SK-N-SH (cell line): ENCODE results near the gene CPN1. TPM values are rescaled to one million over a fixed set of nuclear protein-coding genes. Genes with fewer than 3 reads are reported as not detected.

Experiments
- CTCF ChIA-PET: fragments of 300-600, 350-600 bp; formaldehyde crosslinking; extraction: SDS; loops from one replicate; lab custom pipeline; 2021; lab: Yijun Ruan, JAX
- POLR2A ChIA-PET: fragments of 350-600 bp; sonication (Branson Sonifier 250); formaldehyde crosslinking; extraction: SDS; loops from one replicate; lab custom pipeline; 2020; ENCODE audit warnings: antibody characterized with exemption, inconsistent platforms; lab: Yijun Ruan, JAX
- DNase-seq: peaks from one replicate; pipeline ENCODE4 v3.0.0; 2012
- H2AFZ ChIP-seq: fragments of 200-600 bp; sonication (generic); 2 replicates; pipeline ENCODE4 v1.8.1; 2016; ENCODE audit warnings: antibody characterized with exemption, mild to moderate bottlenecking, low read depth
- H3F3A ChIP-seq: fragments of 200-600 bp; sonication (generic); replicated peaks from 2 replicates; pipeline ENCODE3; 2016; ENCODE audit warnings: antibody characterized with exemption, mild to moderate bottlenecking; ENCODE audit not compliant: insufficient read depth
- H3K27ac ChIP-seq, 2 experiments: fragments of 200-500 bp in 1 of 2; fragments of 200-600 bp in 1 of 2; sonication (Bioruptor generic) in 1 of 2; sonication (generic), shearing (Covaris generic) in 1 of 2; 2 replicates each; pipeline versions ENCODE4 v1.5.1 to v1.6.1; 2014 to 2016; ENCODE audit warnings: low read depth in 2 of 2, inconsistent platforms in 1 of 2, low read length in 1 of 2, mild to moderate bottlenecking in 1 of 2, mixed read lengths in 1 of 2
- H3K27me3 ChIP-seq: fragments of 200-600 bp; sonication (generic), shearing (Covaris generic); 2 replicates; pipeline ENCODE4 v1.6.1; 2016; ENCODE audit warnings: mixed run types; ENCODE audit not compliant: insufficient read depth
- H3K36me3 ChIP-seq, 2 experiments: fragments of 200-500 bp in 1 of 2; fragments of 200-600 bp in 1 of 2; sonication (Bioruptor generic) in 1 of 2; sonication (generic) in 1 of 2; replicated peaks in 1 of 2; 2 replicates each; pipeline versions ENCODE3 to v1.5.1; 2014 to 2016; ENCODE audit warnings: low read length in 1 of 2, mild to moderate bottlenecking in 1 of 2; ENCODE audit not compliant: insufficient read depth in 2 of 2, control insufficient read depth in 1 of 2
- H3K4me1 ChIP-seq, 2 experiments: fragments of 200-500 bp in 1 of 2; fragments of 200-600 bp in 1 of 2; sonication (Bioruptor generic) in 1 of 2; sonication (generic), shearing (Covaris generic) in 1 of 2; 2 replicates each; pipeline versions ENCODE4 v1.5.1 to v1.6.1; 2014 to 2016; ENCODE audit warnings: low read depth in 1 of 2, low read length in 1 of 2, mixed run types in 1 of 2; ENCODE audit not compliant: insufficient read depth in 2 of 2, control insufficient read depth in 1 of 2
- H3K4me2 ChIP-seq: fragments of 200-600 bp; sonication (generic), shearing (Covaris generic); 2 replicates; pipeline ENCODE4 v1.6.1; 2017; ENCODE audit warnings: mixed run types
- H3K4me3 ChIP-seq, 2 experiments: fragments of 200-500 bp in 1 of 2; fragments of 200-600 bp in 1 of 2; sonication (Bioruptor generic) in 1 of 2; sonication (generic), shearing (Covaris generic) in 1 of 2; 2 replicates each; pipeline versions ENCODE4 v1.5.1 to v1.8.1; 2014 to 2016; ENCODE audit warnings: low read depth in 2 of 2, inconsistent platforms in 1 of 2, low read length in 1 of 2, mild to moderate bottlenecking in 1 of 2, mixed read lengths in 1 of 2, moderate library complexity in 1 of 2
- H3K79me2 ChIP-seq: fragments of 200-600 bp; sonication (generic); 2 replicates; pipeline ENCODE4 v1.8.1; 2017; ENCODE audit warnings: mild to moderate bottlenecking; ENCODE audit not compliant: insufficient read depth
- H3K9ac ChIP-seq: fragments of 200-600 bp; sonication (generic); 2 replicates; pipeline ENCODE4 v1.6.1; 2017; ENCODE audit warnings: mixed run types
- H3K9me2 ChIP-seq: fragments of 200-600 bp; sonication (generic); 2 replicates; pipeline ENCODE4 v1.6.1; 2017; ENCODE audit warnings: mixed run types
- H3K9me3 ChIP-seq: fragments of 200-600 bp; sonication (generic); 2 replicates; pipeline ENCODE4 v1.6.1; 2017; ENCODE audit warnings: mixed run types, mild to moderate bottlenecking, moderate library complexity
- H4K20me1 ChIP-seq: fragments of 200-600 bp; sonication (generic); 2 replicates; pipeline ENCODE4 v1.6.1; 2017; ENCODE audit warnings: mild to moderate bottlenecking, mixed run types; ENCODE audit not compliant: insufficient read depth
- CHD2 ChIP-seq: fragments of 150-350 bp; IDR thresholded peaks from 2 replicates; pipeline ENCODE4 v1.6.1; 2018; ENCODE audit warnings: low read length; ENCODE audit not compliant: partially characterized antibody
- CTCF ChIP-seq: fragments of 200-600 bp; sonication (generic); IDR thresholded peaks from 2 replicates; pipeline ENCODE4 v1.6.1; 2017; ENCODE audit warnings: antibody characterized with exemption, mild to moderate bottlenecking, moderate library complexity
- FOXJ3 ChIP-seq: sonication (generic); formaldehyde crosslinking; IDR thresholded peaks from 2 replicates; pipeline ENCODE4 v1.5.1; 2020; ENCODE audit warnings: mild to moderate bottlenecking, missing genetic modification reagents
- JUND ChIP-seq: IDR thresholded peaks from 2 replicates; pipeline ENCODE4 v1.4.0; 2012
- MEF2A ChIP-seq: IDR thresholded peaks from 2 replicates; pipeline ENCODE4 v1.4.0; 2012; ENCODE audit warnings: low read depth, borderline replicate concordance
- NRF1 ChIP-seq: IDR thresholded peaks from 2 replicates; pipeline ENCODE4 v1.6.1; 2012; ENCODE audit warnings: low read depth, mild to moderate bottlenecking, low read length
- PBX3 ChIP-seq: IDR thresholded peaks from 2 replicates; pipeline ENCODE4; 2012
- POLR2AphosphoS5 ChIP-seq: IDR thresholded peaks from 2 replicates; pipeline ENCODE4 v1.6.1; 2012; ENCODE audit warnings: low read depth, low read length
- REST ChIP-seq: IDR thresholded peaks from 2 replicates; pipeline ENCODE4 v1.6.1; 2012; ENCODE audit warnings: mild to moderate bottlenecking, low read depth, low read length, moderate library complexity
- TAF1 ChIP-seq: IDR thresholded peaks from 2 replicates; pipeline ENCODE4 v1.6.1; 2012; ENCODE audit warnings: low read depth, mild to moderate bottlenecking, low read length, moderate library complexity, borderline replicate concordance
- TCF12 ChIP-seq: IDR thresholded peaks from 2 replicates; pipeline ENCODE4 v1.4.0; 2012
- YY1 ChIP-seq: IDR thresholded peaks from 2 replicates; pipeline ENCODE4 v1.4.0; 2012; ENCODE audit warnings: low read depth, mild to moderate bottlenecking
- WGBS: methylation state at CpG from one replicate; pipeline ENCODE4 v1.1.6; 2017; ENCODE audit warnings: low lambda C conversion rate; 5-methylcytosine and 5-hydroxymethylcytosine counted together
- polyA plus RNA-seq, 3 experiments: library from polyadenylated mRNA; depleted of rRNA; stranded (reverse); fragments of >200 nt; gene quantifications; 2 replicates each; pipeline ENCODE4 v1.2.3, GENCODE V29; 2012
- TF ChIP-seq, protein P1 (sequence below): fragments of 150-350 bp; IDR thresholded peaks from 2 replicates; pipeline ENCODE4 v1.6.1; 2016; ENCODE audit warnings: mild to moderate bottlenecking, low read depth, low read length
- TF ChIP-seq, protein P2 (sequence below): IDR thresholded peaks from 2 replicates; pipeline ENCODE4 v1.4.0; 2012; ENCODE audit warnings: low read depth

The CPN1 gene
- polyA plus RNA-seq (2012; rRNA removed), result not detected in 2 replicates
- polyA plus RNA-seq (2012; cell fraction: cytosol; rRNA removed), result not detected in 2 replicates
- not detected in 2 replicates for polyA plus RNA-seq (2012; cell fraction: nucleus; rRNA removed)

DNA sequence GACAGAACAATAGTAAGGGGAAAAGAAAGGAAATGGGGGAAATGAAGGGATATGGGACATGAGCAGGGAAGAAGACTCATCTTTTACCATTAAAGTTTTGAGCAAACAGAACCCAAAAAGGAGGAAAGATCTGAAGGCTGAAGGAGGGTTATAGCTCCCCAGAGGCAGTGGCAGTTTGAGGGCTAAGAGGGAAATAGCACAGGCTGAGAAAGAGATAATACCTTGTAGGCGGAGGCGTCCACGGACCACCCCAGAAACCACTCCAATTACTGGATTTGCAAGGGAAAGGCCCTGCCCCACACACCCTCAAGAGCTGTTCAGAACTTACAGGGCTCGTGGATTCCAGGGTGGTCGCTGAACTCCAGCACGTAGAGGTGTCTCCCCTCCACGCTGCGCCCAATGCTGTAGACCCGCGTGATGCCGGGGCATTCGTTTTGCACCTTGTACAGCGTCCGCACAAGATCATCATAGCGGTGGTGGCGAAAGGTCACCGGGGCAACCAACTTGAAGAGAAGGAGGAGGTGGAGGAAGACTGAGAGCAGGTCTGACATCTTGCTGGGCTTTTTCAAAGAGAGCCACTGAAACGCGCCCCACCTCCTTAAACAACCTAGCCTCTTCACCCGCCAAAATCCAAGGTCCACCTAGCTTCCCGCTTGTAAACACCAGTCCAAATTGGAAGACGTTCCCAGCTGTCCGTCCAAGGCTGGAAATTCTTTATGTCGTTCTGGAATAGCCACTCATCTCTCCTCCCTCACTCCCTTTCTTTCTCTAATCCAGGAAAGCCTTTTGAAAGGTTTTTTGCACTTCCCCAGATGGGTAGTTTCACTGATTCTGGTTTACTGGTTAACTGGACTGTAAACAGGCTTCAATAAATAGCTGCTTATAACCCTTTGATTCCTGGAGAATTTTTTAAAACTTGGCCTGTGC lies at the start of gene CPN1:
Gene CPN1 (minus strand): TSS at position 795 of the 927 bp plus-strand sequence. CDS start 244 bp downstream, at position 551.
- Histone ChIP-seq H3K9ac (no peak within 1 kb of the TSS), H3K9me2 (no peaks in the 10 kb centered on the region), H3K27ac (no peak within 1 kb of the TSS), H3K4me2 (no peak within 1 kb of the TSS), H4K20me1 (no peaks in the 10 kb centered on the region), H3K79me2 (no peaks in the 10 kb centered on the region), H3K27me3 (no peaks in the 10 kb centered on the region; the same call in 1 of the 2 replicates), H2AFZ (no peak within 1 kb of the TSS), H3K36me3 (no peaks in the 10 kb centered on the region), H3K9me3 (no peaks in the 10 kb centered on the region), H3K4me3 (no peak within 1 kb of the TSS), H3F3A (no peaks in the 10 kb centered on the region), H3K4me1 (no peaks in the 10 kb centered on the region)
- WGBS, result 78% methylated on average over 22 of the region's 24 CpGs
- DNase-seq, result no peak
- TF ChIP-seq, protein P1, sequence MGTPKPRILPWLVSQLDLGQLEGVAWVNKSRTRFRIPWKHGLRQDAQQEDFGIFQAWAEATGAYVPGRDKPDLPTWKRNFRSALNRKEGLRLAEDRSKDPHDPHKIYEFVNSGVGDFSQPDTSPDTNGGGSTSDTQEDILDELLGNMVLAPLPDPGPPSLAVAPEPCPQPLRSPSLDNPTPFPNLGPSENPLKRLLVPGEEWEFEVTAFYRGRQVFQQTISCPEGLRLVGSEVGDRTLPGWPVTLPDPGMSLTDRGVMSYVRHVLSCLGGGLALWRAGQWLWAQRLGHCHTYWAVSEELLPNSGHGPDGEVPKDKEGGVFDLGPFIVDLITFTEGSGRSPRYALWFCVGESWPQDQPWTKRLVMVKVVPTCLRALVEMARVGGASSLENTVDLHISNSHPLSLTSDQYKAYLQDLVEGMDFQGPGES, result no peak
- TF ChIP-seq REST (no peak), JUND (no peak), TAF1 (no peak), POLR2AphosphoS5 (no peak), MEF2A (no peak), YY1 (no peak), FOXJ3 (CRISPR knock-in tag) (no peak)
- CTCF ChIA-PET, result no interaction called here
- POLR2A ChIA-PET, result no interaction called here

DNA sequence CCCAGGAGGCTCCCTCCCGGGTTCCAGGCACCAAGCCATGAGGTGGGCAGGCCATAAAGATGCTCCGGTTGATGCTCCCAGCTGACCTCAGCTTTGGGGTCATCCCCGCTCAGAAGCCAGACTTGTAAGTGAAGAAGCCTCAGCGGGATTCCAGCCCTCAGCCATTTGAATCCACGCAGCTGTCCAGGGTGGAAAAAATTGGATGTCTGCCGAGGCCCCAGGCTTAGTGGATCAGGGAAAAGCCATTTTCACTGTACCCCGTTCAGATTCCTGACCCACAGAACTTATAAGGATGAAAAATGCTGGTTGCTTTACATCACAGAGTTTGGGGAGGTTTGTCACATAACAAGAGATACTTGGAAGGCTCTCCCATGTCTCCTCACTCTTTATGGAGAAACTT lies 49.2 kb upstream of the CPN1 start:
- H4K20me1 ChIP-seq, result no peaks in the 10 kb centered on the region
- ChIA-PET CTCF (no interaction called here), POLR2A (no interaction called here)
- no peak overlapping the region for H2AFZ ChIP-seq
- H3K4me1 ChIP-seq, result no peaks in the 10 kb centered on the region
- H3K27me3 ChIP-seq, result no peaks in the 10 kb centered on the region; the same call in 1 of the 2 replicates
- H3K27ac ChIP-seq, result no peak overlapping the region
- H3K36me3 ChIP-seq, result no peaks in the 10 kb centered on the region
- no peaks in the 10 kb centered on the region for H3K79me2 ChIP-seq
- DNase-seq, result no peak
- H3K4me3 ChIP-seq, result no peak overlapping the region
- no peak overlapping the region for H3K9ac ChIP-seq
- 40% methylated on average over 3 of the region's 7 CpGs for WGBS
- H3K4me2 ChIP-seq, result no peak overlapping the region
- H3K9me2 ChIP-seq, result no peaks in the 10 kb centered on the region
- no peaks in the 10 kb centered on the region for H3F3A ChIP-seq
- no peaks in the 10 kb centered on the region for H3K9me3 ChIP-seq
- no peak for TF ChIP-seq NRF1
- TF ChIP-seq, protein P2, sequence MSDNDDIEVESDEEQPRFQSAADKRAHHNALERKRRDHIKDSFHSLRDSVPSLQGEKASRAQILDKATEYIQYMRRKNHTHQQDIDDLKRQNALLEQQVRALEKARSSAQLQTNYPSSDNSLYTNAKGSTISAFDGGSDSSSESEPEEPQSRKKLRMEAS, result no peak
- TF ChIP-seq CHD2, result no peak
- no peak for TF ChIP-seq TCF12
- no peak for TF ChIP-seq PBX3
- TF ChIP-seq CTCF, result no peak
- TF ChIP-seq REST, result no peak
